IPS-NIHi7 (cell line): ENCODE results near the gene BRSK2.

ENCODE experiments used
- DNase-seq: peaks from one replicate; pipeline ENCODE4 v3.0.0; 2012; ENCODE audit warnings: mixed read lengths; ENCODE audit errors: extremely low spot score

Gene BRSK2

GRCh38 chr11:1375955-1376258 is 13.8 kb upstream of the BRSK2 start:
- DNase-seq: no peak

- no peak for DNase-seq
Measured at GRCh38 chr11:1377231-1377780, 12.4 kb upstream of the BRSK2 start.

GRCh38 chr11:1381793-1382425 is 7.8 kb upstream of the BRSK2 start:
- no peak for DNase-seq

GRCh38 chr11:1382429-1382828 is 7.3 kb upstream of the BRSK2 start:
- DNase-seq: no peak

GRCh38 chr11:1382831-1383607 is 6.7 kb upstream of the BRSK2 start:
- DNase-seq: peak; percentile 81

- no peak for DNase-seq
Measured at GRCh38 chr11:1384199-1384970, 5.3 kb upstream of the BRSK2 start.

- DNase-seq: no peak
Measured at GRCh38 chr11:1387521-1387920, 2.2 kb upstream of the BRSK2 start.

GRCh38 chr11:1387961-1388762 is 1.6 kb upstream of the BRSK2 start:
- no peak for DNase-seq

- DNase-seq: no peak
Measured at GRCh38 chr11:1388763-1389102, 1.0 kb upstream of the BRSK2 start.

GRCh38 chr11:1389103-1389931 is 417 bp upstream of the BRSK2 start:
- peak; percentile 97 for DNase-seq

- DNase-seq: peak; percentile 72
Measured at GRCh38 chr11:1390569-1391164, 933 bp downstream of the BRSK2 start.

GRCh38 chr11:1391165-1392075 is 1.7 kb downstream of the BRSK2 start:
- no peak for DNase-seq

- no peak for DNase-seq
Measured at GRCh38 chr11:1392111-1392510, 2.4 kb downstream of the BRSK2 start.

GRCh38 chr11:1392561-1392960 is 2.8 kb downstream of the BRSK2 start:
- DNase-seq: no peak

- DNase-seq: no peak
Measured at GRCh38 chr11:1393038-1393710, 3.4 kb downstream of the BRSK2 start.

GRCh38 chr11:1394936-1395772 is 5.4 kb downstream of the BRSK2 start:
- DNase-seq: no peak

GRCh38 chr11:1395773-1396374 is 6.1 kb downstream of the BRSK2 start:
- no peak for DNase-seq
